Uterus (tissue), 4 donors: ENCODE data around the gene PHC3. TPM values are rescaled to one million over a fixed set of nuclear protein-coding genes. Genes with fewer than 3 reads are reported as not detected.

Source experiments
- DNase-seq, 2 donors: peaks; one replicate each; pipeline ENCODE4 v3.0.0-alpha.2; 2019 to 2020
- H3K27ac ChIP-seq, 2 donors: fragments of 200-600 bp; sonication (generic); 1 replicate in 1 of 2; 2 replicates in 1 of 2; pipeline ENCODE4 v1.5.1; 2016 to 2018
- H3K27me3 ChIP-seq, 2 donors: fragments of 200-600 bp; sonication (generic); one replicate each; pipeline ENCODE4 v1.5.1; 2018 to 2019; ENCODE audit warnings: control low read depth in 1 of 2
- H3K36me3 ChIP-seq, 2 donors: fragments of 200-600 bp; sonication (generic); one replicate each; pipeline ENCODE4 v1.5.1; 2019; ENCODE audit warnings: control low read depth in 1 of 2
- H3K4me1 ChIP-seq, 2 donors: fragments of 200-600 bp; sonication (generic); one replicate each; pipeline ENCODE4 v1.5.1; 2018 to 2019; ENCODE audit warnings: control low read depth in 1 of 2
- H3K4me3 ChIP-seq, 2 donors: fragments of 200-600 bp; sonication (generic); 1 replicate in 1 of 2; 2 replicates in 1 of 2; pipeline ENCODE4 v1.5.1; 2018 to 2019; ENCODE audit warnings: mild to moderate bottlenecking in 1 of 2
- H3K9me3 ChIP-seq, 2 donors: fragments of 200-600 bp; sonication (generic); one replicate each; pipeline ENCODE4 v1.5.1; 2019; ENCODE audit warnings: control low read depth in 1 of 2
- CTCF ChIP-seq, 4 experiments: fragments of 200-600 bp in 2 of 4; fragments of 450-650 bp in 2 of 4; sonication (generic) in 2 of 4; IDR thresholded peaks; one replicate each; pipeline ENCODE4 v1.5.1; 2016 to 2019; ENCODE audit warnings: antibody characterized with exemption in 4 of 4, mild to moderate bottlenecking in 2 of 4, moderate library complexity in 1 of 4
- POLR2A ChIP-seq, 2 donors: fragments of 450-650 bp; IDR thresholded peaks; one replicate each; pipeline ENCODE4 v1.6.1; 2016; ENCODE audit warnings: antibody characterized with exemption in 2 of 2, mild to moderate bottlenecking in 1 of 2, moderate library complexity in 1 of 2
- intact Hi-C: fragments of 100-400 bp; cut with DNase I; formaldehyde crosslinking; loops from one replicate; pipeline ENCODE4 v1.15.1; 2023; ENCODE audit warnings: low total_unique reads
- total RNA-seq, 4 donors: library from RNA; depleted of rRNA in 3 of 4; stranded (reverse); fragments of >200 nt in 3 of 4; gene quantifications; one replicate each; pipeline versions ENCODE4 v1.1.0 to v1.2.4, GENCODE V29; 2014 to 2023
- donor health status: DM: yes; HTN: yes; CAD: no.

Gene PHC3
- total RNA-seq, 4 donors from 2014 or later, result 28.5 to 164 (median 87.1) TPM

- Histone ChIP-seq H3K27ac (no peak overlapping the region), H3K4me1 (no peaks in the 10 kb centered on the region), H3K4me3 (no peak overlapping the region), H3K36me3 (no peaks in the 10 kb centered on the region), H3K9me3 (no peaks in the 10 kb centered on the region), H3K27me3 (no peaks in the 10 kb centered on the region)
- TF ChIP-seq CTCF (IDR thresholded peaks at IDR 0.05), result no peak
- TF ChIP-seq POLR2A (IDR thresholded peaks at IDR 0.05), result no peak
- intact Hi-C loops, result no loop called here
- DNase-seq, result no peak
Measured at GRCh38 chr3:170085396-170085795, 96.1 kb downstream of the PHC3 start.

GRCh38 chr3:170083343-170083742 is 98.2 kb downstream of the PHC3 start:
- TF ChIP-seq POLR2A (IDR thresholded peaks at IDR 0.05), result no peak
- Histone ChIP-seq H3K4me3 (no peak overlapping the region), H3K4me1 (no peaks in the 10 kb centered on the region), H3K27me3 (no peaks in the 10 kb centered on the region), H3K27ac (no peak overlapping the region), H3K36me3 (no peaks in the 10 kb centered on the region), H3K9me3 (no peaks in the 10 kb centered on the region)
- intact Hi-C loops, result no loop called here
- DNase-seq, result no peak

GRCh38 chr3:170081079-170081741 is 100.3 kb downstream of the PHC3 start:
- intact Hi-C loops, result no loop called here
- no peak for TF ChIP-seq CTCF (IDR thresholded peaks at IDR 0.05)
- TF ChIP-seq POLR2A (IDR thresholded peaks at IDR 0.05), result no peak
- no peak for DNase-seq
- Histone ChIP-seq H3K9me3 (no peaks in the 10 kb centered on the region), H3K36me3 (no peaks in the 10 kb centered on the region), H3K27me3 (no peaks in the 10 kb centered on the region), H3K4me1 (no peaks in the 10 kb centered on the region), H3K4me3 (no peak overlapping the region), H3K27ac (no peak overlapping the region)

GRCh38 chr3:170080605-170081004 is 100.9 kb downstream of the PHC3 start:
- Histone ChIP-seq H3K4me3 (no peak overlapping the region), H3K36me3 (no peaks in the 10 kb centered on the region), H3K27ac (no peak overlapping the region), H3K4me1 (no peaks in the 10 kb centered on the region), H3K9me3 (no peaks in the 10 kb centered on the region), H3K27me3 (no peaks in the 10 kb centered on the region)
- no peak for TF ChIP-seq CTCF (IDR thresholded peaks at IDR 0.05)
- TF ChIP-seq POLR2A (IDR thresholded peaks at IDR 0.05), result no peak
- intact Hi-C loops, result no loop called here
- DNase-seq, result no peak

GRCh38 chr3:170079536-170080165 is 101.9 kb downstream of the PHC3 start:
- Histone ChIP-seq H3K4me3 (no peak overlapping the region), H3K4me1 (no peaks in the 10 kb centered on the region), H3K27ac (no peak overlapping the region), H3K27me3 (no peaks in the 10 kb centered on the region), H3K9me3 (no peaks in the 10 kb centered on the region), H3K36me3 (no peaks in the 10 kb centered on the region)
- no peak for DNase-seq
- intact Hi-C loops, result no loop called here
- no peak for TF ChIP-seq CTCF (IDR thresholded peaks at IDR 0.05)
- TF ChIP-seq POLR2A (IDR thresholded peaks at IDR 0.05), result no peak
